Measurements from ENCODE around the gene SALL4.

SALL4 gene

GRCh38 chr20:51807720-51808250 is 5.5 kb upstream of the SALL4 start:
- TF ChIP-seq CTCF (IDR thresholded peaks at IDR 0.05; ENCODE audit: low read depth, low read length), result no peak
- no peak for DNase-seq
- Histone ChIP-seq H3K36me3 (no peaks in the 10 kb centered on the region), H3K27ac (no peak overlapping the region), H3K27me3 (ENCODE audit: insufficient read depth, low read depth, severe bottlenecking) (no peaks in the 10 kb centered on the region), H3K9me3 (ENCODE audit: severe bottlenecking) (no peaks in the 10 kb centered on the region), H3K4me3 (ENCODE audit: low read depth, low read length) (no peak overlapping the region)

- Histone ChIP-seq H3K9me3 (ENCODE audit: severe bottlenecking) (no peaks in the 10 kb centered on the region), H3K27ac (no peak overlapping the region), H3K4me3 (ENCODE audit: low read depth, low read length) (no peak overlapping the region), H3K36me3 (no peaks in the 10 kb centered on the region), H3K27me3 (ENCODE audit: insufficient read depth, low read depth, severe bottlenecking) (no peaks in the 10 kb centered on the region)
- no peak for DNase-seq
- no peak for TF ChIP-seq CTCF (IDR thresholded peaks at IDR 0.05; ENCODE audit: low read depth, low read length)
Observed at GRCh38 chr20:51804754-51805153, 2.4 kb upstream of the SALL4 start.

GRCh38 chr20:51803148-51803854 is 980 bp upstream of the SALL4 start:
- H3K36me3 ChIP-seq, result no peaks in the 10 kb centered on the region
- H3K27me3 ChIP-seq (ENCODE audit: insufficient read depth, low read depth, severe bottlenecking), result no peaks in the 10 kb centered on the region
- no peak for DNase-seq
- H3K4me3 ChIP-seq (ENCODE audit: low read depth, low read length), result no peak overlapping the region
- H3K27ac ChIP-seq, result no peak overlapping the region
- no peaks in the 10 kb centered on the region for H3K9me3 ChIP-seq (ENCODE audit: severe bottlenecking)
- TF ChIP-seq CTCF (IDR thresholded peaks at IDR 0.05; ENCODE audit: low read depth, low read length), result no peak

- H3K4me3 ChIP-seq (ENCODE audit: low read depth, low read length), result no peak overlapping the region
- no peak overlapping the region for H3K27ac ChIP-seq
- no peak for DNase-seq
Observed at GRCh38 chr20:51801823-51802123, 548 bp downstream of the SALL4 start.

GRCh38 chr20:51801122-51801822 is 1.0 kb downstream of the SALL4 start:
- no peak overlapping the region for H3K27ac ChIP-seq
- no peak for TF ChIP-seq CTCF (IDR thresholded peaks at IDR 0.05; ENCODE audit: low read depth, low read length)
- no peak overlapping the region for H3K4me3 ChIP-seq (ENCODE audit: low read depth, low read length)
- H3K9me3 ChIP-seq (ENCODE audit: severe bottlenecking), result no peaks in the 10 kb centered on the region
- no peaks in the 10 kb centered on the region for H3K36me3 ChIP-seq
- no peak for DNase-seq
- no peaks in the 10 kb centered on the region for H3K27me3 ChIP-seq (ENCODE audit: insufficient read depth, low read depth, severe bottlenecking)

More at GRCh38 chr20:51801823-51802123, 548 bp downstream of the SALL4 start:
- Histone ChIP-seq H3K9me3 (ENCODE audit: severe bottlenecking) (no peaks in the 10 kb centered on the region), H3K27me3 (ENCODE audit: insufficient read depth, low read depth, severe bottlenecking) (no peaks in the 10 kb centered on the region), H3K36me3 (no peaks in the 10 kb centered on the region)
- no peak for TF ChIP-seq CTCF (IDR thresholded peaks at IDR 0.05; ENCODE audit: low read depth, low read length)
